Testis (tissue), 3 donors: ENCODE data around the gene FGFR3. TPM values are rescaled to one million over a fixed set of nuclear protein-coding genes. Genes with fewer than 3 reads are reported as not detected.
"Not testable (repeated sequence)": the region's sequence is repeated elsewhere in the genome, so short reads cannot be mapped to it uniquely, and the experiment has no call there.

Experiments used
- DNase-seq: peaks from one replicate; pipeline ENCODE4 v3.0.0-alpha.2; 2019
- H3K27ac ChIP-seq, 2 donors: fragments of 200-600 bp; sonication (generic); one replicate each; pipeline ENCODE4 v1.5.1; 2019
- H3K27me3 ChIP-seq: fragments of 200-600 bp; sonication (generic); one replicate; pipeline ENCODE4 v1.5.1; 2019
- H3K36me3 ChIP-seq: fragments of 200-600 bp; sonication (generic); one replicate; pipeline ENCODE4 v1.5.1; 2017; ENCODE audit warnings: low read depth; ENCODE audit errors: missing control alignments
- H3K4me1 ChIP-seq: fragments of 200-600 bp; sonication (generic); one replicate; pipeline ENCODE4 v1.5.1; 2019
- H3K4me3 ChIP-seq, 2 donors: fragments of 200-600 bp; sonication (generic); one replicate each; pipeline ENCODE4 v1.5.1; 2017 to 2019
- H3K9me3 ChIP-seq: fragments of 200-600 bp; sonication (generic); one replicate; pipeline ENCODE4 v1.5.1; 2017
- CTCF ChIP-seq, 3 experiments: fragments of 450-650 bp in 2 of 3; fragments of 200-600 bp in 1 of 3; sonication (generic) in 1 of 3; IDR thresholded peaks; one replicate each; pipeline ENCODE4 v1.5.1; 2016 to 2019; ENCODE audit warnings: antibody characterized with exemption in 3 of 3, mild to moderate bottlenecking in 2 of 3, moderate library complexity in 1 of 3
- POLR2A ChIP-seq: fragments of 450-650 bp; IDR thresholded peaks from one replicate; pipeline ENCODE4 v1.6.1; 2017; ENCODE audit warnings: antibody characterized with exemption, mild to moderate bottlenecking, moderate library complexity
- WGBS, 2 donors: methylation state at CpG; one replicate each; pipeline ENCODE4 v1.1.5; 2018; 5-methylcytosine and 5-hydroxymethylcytosine counted together
- intact Hi-C: fragments of 100-400 bp; cut with DNase I; formaldehyde crosslinking; loops from one replicate; pipeline ENCODE4 v1.15.1; 2023; ENCODE audit warnings: low total_unique reads
- polyA plus RNA-seq: library from polyadenylated mRNA; stranded (reverse); fragments of 350-450 nt; fragmentation: Illumina TruSeq; extraction: RNeasy Lipid Tissue Mini Kit (QIAGEN cat#74804); gene quantifications from one replicate; pipeline ENCODE4 v1.2.3, GENCODE V29; 2014; ENCODE audit warnings: low read depth, low replicate concordance; ENCODE audit not compliant: insufficient read depth
- total RNA-seq, 2 donors: library from RNA; depleted of rRNA; stranded (reverse); fragments of >200 nt; gene quantifications; one replicate each; pipeline ENCODE4 v1.2.3, GENCODE V29; 2016

FGFR3 gene
- total and polyA plus RNA-seq, 3 donors from 2014 or later = 39.2 to 93.7 (median 79.6) TPM

- TF ChIP-seq POLR2A (no peak), CTCF (IDR thresholded peaks at IDR 0.05) (no peak)
- H3K4me3 ChIP-seq = no peak overlapping the region
- no peaks in the 10 kb centered on the region for H3K9me3 ChIP-seq
- peak overlapping the region; percentile 27 to 73 for H3K27ac ChIP-seq
- peak; percentile 65 for DNase-seq
- H3K4me1 ChIP-seq = peaks cover 34% of the 10 kb centered on the region
- H3K36me3 ChIP-seq = no peaks in the 10 kb centered on the region
- WGBS, 2 donors = 47 to 75% methylated on average over 8 to 17 of the region's 17 CpGs
- intact Hi-C loops = no loop called here
- no peaks in the 10 kb centered on the region for H3K27me3 ChIP-seq
These were observed 49.9 kb downstream of the FGFR3 start for GRCh38 chr4:1842993-1843448.

- Histone ChIP-seq H3K4me1 (peaks cover 34% of the 10 kb centered on the region), H3K36me3 (no peaks in the 10 kb centered on the region), H3K9me3 (no peaks in the 10 kb centered on the region), H3K4me3 (no peak overlapping the region), H3K27ac (peak overlapping the region; percentile 27 to 73), H3K27me3 (no peaks in the 10 kb centered on the region)
- DNase-seq = peak; percentile 69
- intact Hi-C loops = no loop called here
- 49 to 69% methylated on average over 9 to 10 of the region's 10 CpGs for WGBS, 2 donors
- TF ChIP-seq POLR2A (no peak), CTCF (IDR thresholded peaks at IDR 0.05) (no peak)
These were observed 50.8 kb downstream of the FGFR3 start for GRCh38 chr4:1843852-1844251.

GRCh38 chr4:1844618-1845017 lies 51.5 kb downstream of the FGFR3 start:
- H3K27me3 ChIP-seq, H3K36me3 ChIP-seq, H3K4me3 ChIP-seq, DNase-seq, intact Hi-C loops, H3K9me3 ChIP-seq: not testable (repeated sequence)
- 94 to 97% methylated on average over 10 of the region's 10 CpGs for WGBS, 2 donors
- H3K4me1 ChIP-seq = peaks cover 34% of the 10 kb centered on the region
- peak overlapping the region; percentile 27 to 73 for H3K27ac ChIP-seq

GRCh38 chr4:1846580-1846979 lies 53.5 kb downstream of the FGFR3 start:
- intact Hi-C loops = no loop called here
- WGBS, 2 donors = 82 to 86% methylated on average over 2 of the region's 2 CpGs
- no peak overlapping the region for H3K4me3 ChIP-seq
- H3K27ac ChIP-seq = no peak overlapping the region
- no peaks in the 10 kb centered on the region for H3K27me3 ChIP-seq
- no peak for TF ChIP-seq POLR2A
- H3K36me3 ChIP-seq = no peaks in the 10 kb centered on the region
- H3K4me1 ChIP-seq = peaks cover 38% of the 10 kb centered on the region
- no peaks in the 10 kb centered on the region for H3K9me3 ChIP-seq
- no peak for DNase-seq

- H3K4me1 ChIP-seq = peaks cover 35% of the 10 kb centered on the region
- no peaks in the 10 kb centered on the region for H3K36me3 ChIP-seq
- H3K4me3 ChIP-seq = no peak overlapping the region
- DNase-seq = no peak
- intact Hi-C loops = no loop called here
- no peak for TF ChIP-seq CTCF (IDR thresholded peaks at IDR 0.05)
- no peak for TF ChIP-seq POLR2A
- no peaks in the 10 kb centered on the region for H3K27me3 ChIP-seq
- no peaks in the 10 kb centered on the region for H3K9me3 ChIP-seq
- 86 to 94% methylated on average over 10 of the region's 10 CpGs for WGBS, 2 donors
- no peak overlapping the region for H3K27ac ChIP-seq
These were observed 57.2 kb downstream of the FGFR3 start for GRCh38 chr4:1850276-1850675.

- Histone ChIP-seq H3K36me3 (no peaks in the 10 kb centered on the region), H3K9me3 (no peaks in the 10 kb centered on the region), H3K27ac (peak overlapping the region in 1 of 2 donors; percentile 77), H3K27me3 (no peaks in the 10 kb centered on the region), H3K4me1 (peaks cover 35% of the 10 kb centered on the region), H3K4me3 (no peak overlapping the region)
- intact Hi-C loops = no loop called here
- DNase-seq = no peak
- WGBS, 2 donors = 41 to 54% methylated on average over 11 of the region's 11 CpGs
- TF ChIP-seq CTCF (IDR thresholded peaks at IDR 0.05) (no peak), POLR2A (no peak)
These were observed 58.1 kb downstream of the FGFR3 start for GRCh38 chr4:1851160-1851559.
